Osteocyte (in vitro differentiated cells): ENCODE results near the gene SPRN. TPM values are rescaled to one million over a fixed set of nuclear protein-coding genes. Genes with fewer than 3 reads are reported as not detected.
"Not testable (repeated sequence)": the region's sequence is repeated elsewhere in the genome, so short reads cannot be mapped to it uniquely, and the experiment has no call there.

Experiments used
- DNase-seq: peaks from one replicate; pipeline ENCODE4 v3.0.0; 2021; ENCODE audit warnings: mixed read lengths; ENCODE audit not compliant: unreplicated experiment; ENCODE audit errors: extremely low spot score
- H3K27ac Mint-ChIP-seq: one replicate; pipeline ENCODE4 v1.8.0; 2021; ENCODE audit warnings: mild to moderate bottlenecking, mixed read lengths; ENCODE audit not compliant: unreplicated experiment
- H3K27me3 Mint-ChIP-seq: one replicate; pipeline ENCODE4 v1.8.0; 2021; ENCODE audit warnings: mixed read lengths; ENCODE audit not compliant: unreplicated experiment
- H3K36me3 Mint-ChIP-seq: one replicate; pipeline ENCODE4 v1.8.0; 2021; ENCODE audit warnings: mixed read lengths; ENCODE audit not compliant: unreplicated experiment
- H3K4me1 Mint-ChIP-seq: one replicate; pipeline ENCODE4 v1.8.0; 2021; ENCODE audit warnings: mixed read lengths; ENCODE audit not compliant: unreplicated experiment
- H3K4me3 Mint-ChIP-seq: one replicate; pipeline ENCODE4 v1.8.0; 2021; ENCODE audit warnings: mild to moderate bottlenecking, moderate library complexity, mixed read lengths; ENCODE audit not compliant: unreplicated experiment
- H3K9me3 Mint-ChIP-seq: one replicate; pipeline ENCODE4 v1.8.0; 2021; ENCODE audit warnings: mixed read lengths; ENCODE audit not compliant: unreplicated experiment
- CTCF ChIP-seq: fragments of 200-600 bp; sonication (generic); IDR thresholded peaks from 2 replicates; pipeline ENCODE4 v1.5.0; 2021; ENCODE audit warnings: antibody characterized with exemption, mild to moderate bottlenecking, moderate library complexity
- total RNA-seq: library from RNA; stranded (reverse); gene quantifications from 2 replicates; pipeline ENCODE4 v1.2.1, GENCODE V29; 2021

Gene SPRN
- total RNA-seq, 1 donor from 2014 or later, result 2.2 TPM

- H3K27ac Mint-ChIP-seq, result no peak overlapping the region
- no peak for DNase-seq
- no peaks in the 10 kb centered on the region for H3K27me3 Mint-ChIP-seq
- peaks cover 18% of the 10 kb centered on the region for H3K36me3 Mint-ChIP-seq
- no peak for TF ChIP-seq CTCF
- no peaks in the 10 kb centered on the region for H3K4me1 Mint-ChIP-seq
- peaks cover 30% of the 10 kb centered on the region for H3K9me3 Mint-ChIP-seq
- H3K4me3 Mint-ChIP-seq, result no peak overlapping the region
These were observed 20.2 kb upstream of the SPRN start for GRCh38 chr10:133444342-133445267.

GRCh38 chr10:133442967-133443924 is 18.8 kb upstream of the SPRN start:
- no peak for DNase-seq
- peaks cover 18% of the 10 kb centered on the region for H3K9me3 Mint-ChIP-seq
- H3K4me1 Mint-ChIP-seq, result no peaks in the 10 kb centered on the region
- H3K4me3 Mint-ChIP-seq, result no peak overlapping the region
- no peaks in the 10 kb centered on the region for H3K27me3 Mint-ChIP-seq
- peaks cover 15% of the 10 kb centered on the region for H3K36me3 Mint-ChIP-seq
- no peak for TF ChIP-seq CTCF
- no peak overlapping the region for H3K27ac Mint-ChIP-seq

- H3K9me3 Mint-ChIP-seq, result peaks cover 9% of the 10 kb centered on the region
- no peaks in the 10 kb centered on the region for H3K27me3 Mint-ChIP-seq
- H3K4me3 Mint-ChIP-seq, result no peak overlapping the region
- no peak for DNase-seq
- no peaks in the 10 kb centered on the region for H3K4me1 Mint-ChIP-seq
- H3K36me3 Mint-ChIP-seq, result peaks cover 8% of the 10 kb centered on the region
- TF ChIP-seq CTCF, result no peak
- no peak overlapping the region for H3K27ac Mint-ChIP-seq
These were observed 18.0 kb upstream of the SPRN start for GRCh38 chr10:133442191-133442966.

- Mint-ChIP-seq H3K4me1 (no peaks in the 10 kb centered on the region), H3K9me3 (peaks cover 3% of the 10 kb centered on the region), H3K27me3 (no peaks in the 10 kb centered on the region), H3K4me3 (no peak overlapping the region), H3K27ac (no peak overlapping the region), H3K36me3 (peaks cover 5% of the 10 kb centered on the region)
- DNase-seq, result no peak
- TF ChIP-seq CTCF, result no peak
These were observed 17.4 kb upstream of the SPRN start for GRCh38 chr10:133441780-133442179.

- not testable (repeated sequence) for H3K4me1 Mint-ChIP-seq, H3K36me3 Mint-ChIP-seq, H3K4me3 Mint-ChIP-seq, H3K9me3 Mint-ChIP-seq, H3K27me3 Mint-ChIP-seq, DNase-seq, H3K27ac Mint-ChIP-seq
These were observed 16.9 kb upstream of the SPRN start for GRCh38 chr10:133441356-133441755.
